Neutrophil (primary cell): ENCODE measurements around the gene TLL1.

Experiments used
- H3K27ac ChIP-seq: fragments of 200-600 bp; sonication (generic); 2 replicates; pipeline ENCODE4 v1.5.1; 2016; ENCODE audit warnings: mild to moderate bottlenecking, moderate library complexity
- H3K27me3 ChIP-seq: fragments of 200-600 bp; sonication (generic); 2 replicates; pipeline ENCODE4 v1.6.0; 2016; ENCODE audit warnings: mild to moderate bottlenecking
- H3K36me3 ChIP-seq: fragments of 200-600 bp; sonication (generic); 2 replicates; pipeline ENCODE4 v1.5.1; 2017
- H3K4me1 ChIP-seq, 2 experiments: fragments of 200-600 bp in 1 of 2; sonication (generic) in 1 of 2; 1 replicate in 1 of 2; 2 replicates in 1 of 2; pipeline versions ENCODE4 v1.5.1 to v1.6.1; 2013 to 2016; ENCODE audit warnings: low read depth in 1 of 2, low read length in 1 of 2, mild to moderate bottlenecking in 1 of 2, moderate library complexity in 1 of 2; ENCODE audit not compliant: control insufficient read depth in 1 of 2, insufficient read depth in 1 of 2
- H3K4me3 ChIP-seq, 2 experiments: fragments of 200-600 bp in 1 of 2; sonication (generic) in 1 of 2; 1 replicate in 1 of 2; 2 replicates in 1 of 2; pipeline ENCODE4 v1.5.1; 2013 to 2016; ENCODE audit warnings: low read depth in 1 of 2, low read length in 1 of 2, mild to moderate bottlenecking in 1 of 2, moderate library complexity in 1 of 2
- H3K9me3 ChIP-seq: fragments of 200-600 bp; sonication (generic); 2 replicates; pipeline ENCODE4 v1.5.1; 2016
- CTCF ChIP-seq: fragments of 200-600 bp; sonication (generic); IDR thresholded peaks from 2 replicates; pipeline ENCODE4 v1.5.1; 2016; ENCODE audit warnings: antibody characterized with exemption

Gene TLL1

DNA sequence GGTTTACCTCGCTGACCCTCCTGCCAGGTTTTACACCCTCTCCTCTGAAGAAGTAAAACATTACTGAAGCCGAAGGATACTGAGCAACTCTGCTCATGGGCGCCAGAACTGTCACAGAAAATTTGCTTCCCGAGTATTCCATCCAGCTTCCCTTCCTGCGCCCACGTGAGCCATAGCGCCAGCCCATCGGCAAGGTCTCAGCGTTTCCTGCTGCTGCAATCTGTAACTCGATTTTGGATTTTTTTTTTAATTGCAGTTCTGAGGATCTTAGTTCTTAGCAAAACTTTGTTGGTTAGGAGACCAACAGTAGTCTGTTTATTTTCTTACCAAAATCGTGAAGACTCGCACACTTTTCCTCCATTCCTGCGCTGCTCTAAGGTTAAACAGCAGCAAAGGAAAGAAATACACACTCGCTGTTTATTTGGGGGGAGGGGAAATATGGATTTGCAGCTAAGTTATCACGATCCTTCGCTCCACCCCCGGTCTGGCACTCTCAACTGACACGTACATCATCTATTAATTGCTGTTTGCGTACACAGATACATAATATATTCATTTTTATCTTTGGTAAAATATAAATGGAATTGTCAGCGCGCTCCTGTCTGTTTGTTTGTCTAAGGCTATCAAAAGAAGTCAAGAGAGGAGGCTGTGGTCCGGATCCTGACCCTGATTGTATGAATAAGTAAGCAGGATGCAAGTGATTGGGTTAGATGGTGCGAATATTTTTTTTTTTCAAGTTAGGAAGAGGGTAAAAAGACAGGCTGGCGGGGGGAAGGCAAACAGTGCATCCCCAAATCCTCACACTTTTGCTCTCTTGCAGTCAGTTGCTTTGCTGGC lies at the start of gene TLL1:
Gene TLL1 (plus strand): TSS at position 777 of the 837 bp plus-strand sequence. CDS start 668 bp downstream, outside the sequence.
- no peak for TF ChIP-seq CTCF
- peaks cover 78% of the 10 kb centered on the region for H3K27me3 ChIP-seq
- H3K4me3 ChIP-seq: no peak within 1 kb of the TSS
- no peaks in the 10 kb centered on the region for H3K9me3 ChIP-seq
- no peak within 1 kb of the TSS for H3K27ac ChIP-seq
- H3K4me1 ChIP-seq: peaks cover 0 to 3% of the 10 kb centered on the region in 2 experiments
- no peaks in the 10 kb centered on the region for H3K36me3 ChIP-seq

- Histone ChIP-seq H3K9me3 (no peaks in the 10 kb centered on the region), H3K36me3 (no peaks in the 10 kb centered on the region), H3K4me1 (no peaks in the 10 kb centered on the region), H3K4me3 (no peak overlapping the region), H3K27ac (no peak overlapping the region), H3K27me3 (no peaks in the 10 kb centered on the region)
- no peak for TF ChIP-seq CTCF
Observed at GRCh38 chr4:165826166-165826565, 46.9 kb upstream of the TLL1 start.

DNA sequence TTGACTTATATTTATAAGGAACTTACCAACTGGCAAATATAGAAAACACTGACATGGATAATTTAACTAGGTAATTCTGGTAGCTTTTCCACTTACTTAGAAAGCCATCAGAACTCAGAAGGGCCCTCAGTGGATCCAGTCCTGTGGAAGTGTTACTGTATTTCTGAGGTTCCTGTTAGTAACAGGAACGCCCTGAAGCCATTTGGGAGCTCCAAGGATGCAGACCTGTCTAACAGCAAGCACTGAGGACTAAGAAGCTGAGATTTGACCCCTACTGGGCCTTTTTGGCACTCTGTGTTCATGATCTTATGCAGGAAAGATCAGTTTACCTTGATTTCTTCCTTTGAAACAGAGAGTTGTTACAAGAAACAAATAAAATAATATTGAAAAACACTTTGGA lies 46.0 kb upstream of the TLL1 start:
- Histone ChIP-seq H3K36me3 (no peaks in the 10 kb centered on the region), H3K27ac (no peak overlapping the region), H3K27me3 (no peaks in the 10 kb centered on the region), H3K4me3 (no peak overlapping the region), H3K9me3 (no peaks in the 10 kb centered on the region), H3K4me1 (no peaks in the 10 kb centered on the region)
- no peak for TF ChIP-seq CTCF

- Histone ChIP-seq H3K36me3 (no peaks in the 10 kb centered on the region), H3K4me3 (no peak overlapping the region), H3K9me3 (no peaks in the 10 kb centered on the region), H3K27me3 (no peaks in the 10 kb centered on the region), H3K27ac (no peak overlapping the region), H3K4me1 (no peaks in the 10 kb centered on the region)
- no peak for TF ChIP-seq CTCF
Observed at GRCh38 chr4:165828928-165829327, 44.1 kb upstream of the TLL1 start.

- TF ChIP-seq CTCF: no peak
- Histone ChIP-seq H3K9me3 (no peaks in the 10 kb centered on the region), H3K4me1 (no peaks in the 10 kb centered on the region), H3K27ac (no peak overlapping the region), H3K4me3 (no peak overlapping the region), H3K36me3 (no peaks in the 10 kb centered on the region), H3K27me3 (no peaks in the 10 kb centered on the region)
Observed at GRCh38 chr4:165834116-165834515, 38.9 kb upstream of the TLL1 start.
